Keratinocyte (primary cell): ENCODE results near the gene TRDN. TPM values are rescaled to one million over a fixed set of nuclear protein-coding genes. Genes with fewer than 3 reads are reported as not detected.

Source experiments
- DNase-seq: peaks from one replicate; pipeline ENCODE4 v3.0.0-alpha.2; 2011; ENCODE audit warnings: low read depth, missing footprints, low spot score
- FAIRE-seq: peaks from 2 replicates; lab custom pipeline; 2011; peaks lifted over from hg19 to GRCh38; lab: Jason Lieb, UNC
- H2AFZ ChIP-seq: 2 replicates; pipeline ENCODE4 v1.6.0; 2012; ENCODE audit warnings: low read length, control low read depth, inconsistent platforms; ENCODE audit not compliant: control insufficient read depth
- H3K27ac ChIP-seq: 2 replicates; pipeline ENCODE4 v1.5.1; 2011; ENCODE audit warnings: low read length; ENCODE audit not compliant: control insufficient read depth, insufficient read depth
- H3K27me3 ChIP-seq: 3 replicates; pipeline ENCODE4 v1.6.0; 2011; ENCODE audit warnings: low read length; ENCODE audit not compliant: control insufficient read depth, insufficient read depth; ENCODE audit errors: extremely low read depth
- H3K36me3 ChIP-seq, 2 experiments: 2 replicates in 1 of 2; 3 replicates in 1 of 2; pipeline ENCODE4 v1.5.1; 2011; ENCODE audit warnings: low read length in 2 of 2, mild to moderate bottlenecking in 1 of 2; ENCODE audit not compliant: control insufficient read depth in 2 of 2, insufficient read depth in 2 of 2; ENCODE audit errors: extremely low read depth in 1 of 2
- H3K4me1 ChIP-seq: 3 replicates; pipeline ENCODE4 v1.5.1; 2011; ENCODE audit warnings: low read length; ENCODE audit not compliant: control insufficient read depth, insufficient read depth; ENCODE audit errors: extremely low read depth
- H3K4me2 ChIP-seq: 3 replicates; pipeline ENCODE4 v1.6.0; 2011; ENCODE audit warnings: low read depth, low read length; ENCODE audit not compliant: control insufficient read depth, insufficient read depth; ENCODE audit errors: extremely low read depth
- H3K4me3 ChIP-seq, 3 experiments: fragments of 200-600 bp in 1 of 3; sonication (generic) in 1 of 3; 2 replicates in 2 of 3; 3 replicates in 1 of 3; pipeline ENCODE4 v1.5.1; 2011 to 2016; ENCODE audit warnings: low read length in 3 of 3, mild to moderate bottlenecking in 3 of 3, control low read depth in 2 of 3, inconsistent platforms in 1 of 3, low read depth in 1 of 3, mixed read lengths in 1 of 3, mixed run types in 1 of 3, moderate library complexity in 1 of 3; ENCODE audit not compliant: control insufficient read depth in 2 of 3, insufficient read depth in 2 of 3; ENCODE audit errors: extremely low read depth in 1 of 3
- H3K79me2 ChIP-seq: 2 replicates; pipeline ENCODE4 v1.6.0; 2012; ENCODE audit warnings: low read length; ENCODE audit not compliant: control insufficient read depth, insufficient read depth
- H3K9ac ChIP-seq: 3 replicates; pipeline ENCODE4 v1.6.0; 2011; ENCODE audit warnings: low read length; ENCODE audit not compliant: control insufficient read depth, insufficient read depth; ENCODE audit errors: extremely low read depth
- H3K9me1 ChIP-seq: 3 replicates; pipeline ENCODE4 v1.6.0; 2011; ENCODE audit warnings: low read length; ENCODE audit not compliant: control insufficient read depth, insufficient read depth; ENCODE audit errors: extremely low read depth
- H3K9me3 ChIP-seq: 2 replicates; pipeline ENCODE4 v1.5.1; 2012; ENCODE audit warnings: low read depth, low read length; ENCODE audit not compliant: control insufficient read depth
- H4K20me1 ChIP-seq: 3 replicates; pipeline ENCODE4 v1.6.0; 2011; ENCODE audit warnings: low read length; ENCODE audit not compliant: control insufficient read depth, insufficient read depth; ENCODE audit errors: extremely low read depth
- CTCF ChIP-seq, 3 experiments: IDR thresholded peaks in 1 of 3; conservative IDR thresholded peaks in 1 of 3; optimal IDR thresholded peaks in 1 of 3; 2 replicates in 2 of 3; 3 replicates in 1 of 3; pipeline versions ENCODE3 to v1.5.1; 2011; ENCODE audit warnings: low read length in 3 of 3, mild to moderate bottlenecking in 3 of 3, moderate library complexity in 2 of 3, control low read depth in 1 of 3, inconsistent platforms in 1 of 3; ENCODE audit not compliant: insufficient read depth in 2 of 3; ENCODE audit errors: extremely low read depth in 1 of 3
- EZH2 ChIP-seq: IDR thresholded peaks from one replicate; pipeline ENCODE4 v1.6.1; 2012; ENCODE audit warnings: inconsistent platforms, mild to moderate bottlenecking, low read length, moderate library complexity
- dilution Hi-C: fragments of 300-500 bp; cut with MboI; formaldehyde crosslinking; loops from one replicate; pipeline ENCODE4 v1.7.0; 2020; ENCODE audit warnings: low sequenced_read_pairs; ENCODE audit not compliant: extremely low pct_ligation_motif_present
- polyA plus RNA-seq, 5 experiments: library from polyadenylated mRNA; depleted of rRNA in 3 of 5; stranded (reverse) in 3 of 5; stranded (forward) in 1 of 5; unstranded in 1 of 5; fragments of >200 nt; gene quantifications; 1 replicate in 1 of 5; 2 replicates in 3 of 5; 3 replicates in 1 of 5; pipeline versions ENCODE4 v1.2.1 to v1.2.3, GENCODE V29; 2011 to 2012; ENCODE audit warnings: missing spikeins in 2 of 5, low read depth in 1 of 5, low replicate concordance in 1 of 5

The TRDN gene
- polyA plus RNA-seq, 1 donor (not counting 4 experiments of a cell fraction or from before 2014, with no cell fraction given): not detected

- Histone ChIP-seq H3K9me1 (no peaks in the 10 kb centered on the region), H3K4me1 (no peaks in the 10 kb centered on the region), H4K20me1 (no peaks in the 10 kb centered on the region), H3K9me3 (no peaks in the 10 kb centered on the region), H3K36me3 (no peaks in the 10 kb centered on the region), H3K9ac (no peak overlapping the region), H3K79me2 (no peaks in the 10 kb centered on the region), H3K27ac (no peak overlapping the region), H3K4me2 (no peak overlapping the region), H2AFZ (no peak overlapping the region), H3K4me3 (no peak overlapping the region), H3K27me3 (no peaks in the 10 kb centered on the region)
- TF ChIP-seq CTCF (optimal IDR thresholded peaks at IDR 0.05 in 1 of 3, IDR thresholded peaks at IDR 0.05 in 1 of 3, conservative IDR thresholded peaks at IDR 0.05 in 1 of 3; ENCODE audit: extremely low read depth in 1 of 3, insufficient read depth in 2 of 3, low read length in 3 of 3): no peak
- no peak for TF ChIP-seq EZH2
- dilution Hi-C loops: no loop called here
- DNase-seq (no peak), FAIRE-seq (no peak)
Measured at GRCh38 chr6:123520217-123520616, 116.5 kb downstream of the TRDN start.

- Histone ChIP-seq H3K9ac (no peak overlapping the region), H3K27ac (no peak overlapping the region), H3K9me3 (no peaks in the 10 kb centered on the region), H2AFZ (no peak overlapping the region), H3K9me1 (no peaks in the 10 kb centered on the region), H3K4me3 (no peak overlapping the region), H3K36me3 (no peaks in the 10 kb centered on the region), H3K27me3 (no peaks in the 10 kb centered on the region), H4K20me1 (no peaks in the 10 kb centered on the region), H3K4me2 (no peak overlapping the region), H3K4me1 (no peaks in the 10 kb centered on the region), H3K79me2 (no peaks in the 10 kb centered on the region)
- TF ChIP-seq EZH2 (no peak), CTCF (optimal IDR thresholded peaks at IDR 0.05 in 1 of 3, IDR thresholded peaks at IDR 0.05 in 1 of 3, conservative IDR thresholded peaks at IDR 0.05 in 1 of 3; ENCODE audit: extremely low read depth in 1 of 3, insufficient read depth in 2 of 3, low read length in 3 of 3) (no peak)
- dilution Hi-C loops: no loop called here
- DNase-seq (no peak), FAIRE-seq (no peak)
Measured at GRCh38 chr6:123519189-123519505, 117.6 kb downstream of the TRDN start.
